Measurements from ENCODE around the gene PIP5KL1.
A peak's percentile ranks its signal among the peaks of the same experiment; 100 is the strongest.

The PIP5KL1 gene

DNA sequence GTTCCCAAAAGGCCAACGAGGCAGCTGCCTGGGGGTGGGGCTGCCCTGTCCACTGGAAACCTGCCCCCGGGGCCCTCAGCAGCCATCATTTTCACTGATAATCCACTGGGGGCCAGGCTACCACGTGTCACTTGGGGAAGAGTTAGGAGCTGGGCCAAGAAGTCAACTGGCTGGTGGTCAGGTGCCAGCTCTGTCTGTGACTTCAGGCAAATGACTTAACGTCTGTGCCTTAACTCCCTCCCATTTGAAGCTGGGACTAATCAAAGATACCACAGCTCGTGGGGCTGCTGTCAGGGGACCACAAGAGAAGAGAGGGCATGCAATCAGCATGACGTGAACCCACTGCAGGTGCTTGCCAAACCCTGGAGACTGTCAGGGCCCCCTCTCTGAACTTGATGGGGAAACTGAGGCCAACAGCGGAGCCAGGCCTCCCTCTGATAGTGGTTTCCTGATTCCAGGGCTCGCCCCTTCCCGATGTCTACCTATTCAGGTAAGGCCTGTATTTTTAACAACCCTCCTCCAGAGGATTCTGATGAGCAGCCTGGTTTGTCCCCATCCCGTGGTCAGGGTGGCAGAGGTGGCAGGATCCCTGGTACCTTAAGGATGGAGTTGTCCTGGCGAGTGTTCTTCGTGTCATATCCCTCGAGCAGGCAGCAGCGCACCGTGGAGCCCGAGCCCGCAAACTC, 19.4 kb upstream of the PIP5KL1 start:
- peak; percentile 72 to 76 for DNase-seq
- TF ChIP-seq GATA1 (IDR thresholded peaks at IDR 0.05; ENCODE audit: low read depth, low read length) (no peak), POLR2A (IDR thresholded peaks at IDR 0.05; ENCODE audit: low read length) (no peak)

- TF ChIP-seq GATA1 (IDR thresholded peaks at IDR 0.05; ENCODE audit: low read depth, low read length) = no peak
- TF ChIP-seq POLR2A (IDR thresholded peaks at IDR 0.05; ENCODE audit: low read length) = no peak
These were observed 17.5 kb upstream of the PIP5KL1 start for GRCh38 chr9:127947841-127948710.

GRCh38 chr9:127946728-127947127, 16.2 kb upstream of the PIP5KL1 start:
- TF ChIP-seq POLR2A (IDR thresholded peaks at IDR 0.05; ENCODE audit: low read length) = no peak
- peak; percentile 16 to 39 for DNase-seq

More at GRCh38 chr9:127947841-127948710, 17.5 kb upstream of the PIP5KL1 start:
- no peak for DNase-seq

- no peak for TF ChIP-seq POLR2A (IDR thresholded peaks at IDR 0.05; ENCODE audit: low read length)
- TF ChIP-seq GATA1 (IDR thresholded peaks at IDR 0.05; ENCODE audit: low read depth, low read length) = no peak
- no peak for DNase-seq
These were observed 15.4 kb upstream of the PIP5KL1 start for GRCh38 chr9:127945942-127946341.

GRCh38 chr9:127945338-127945737, 14.8 kb upstream of the PIP5KL1 start:
- no peak for DNase-seq
- TF ChIP-seq GATA1 (IDR thresholded peaks at IDR 0.05; ENCODE audit: low read depth, low read length) (no peak), POLR2A (IDR thresholded peaks at IDR 0.05; ENCODE audit: low read length) (no peak)

GRCh38 chr9:127944586-127945218, 14.1 kb upstream of the PIP5KL1 start:
- no peak for DNase-seq
- TF ChIP-seq GATA1 (IDR thresholded peaks at IDR 0.05; ENCODE audit: low read depth, low read length) = no peak
- no peak for TF ChIP-seq POLR2A (IDR thresholded peaks at IDR 0.05; ENCODE audit: low read length)

DNA sequence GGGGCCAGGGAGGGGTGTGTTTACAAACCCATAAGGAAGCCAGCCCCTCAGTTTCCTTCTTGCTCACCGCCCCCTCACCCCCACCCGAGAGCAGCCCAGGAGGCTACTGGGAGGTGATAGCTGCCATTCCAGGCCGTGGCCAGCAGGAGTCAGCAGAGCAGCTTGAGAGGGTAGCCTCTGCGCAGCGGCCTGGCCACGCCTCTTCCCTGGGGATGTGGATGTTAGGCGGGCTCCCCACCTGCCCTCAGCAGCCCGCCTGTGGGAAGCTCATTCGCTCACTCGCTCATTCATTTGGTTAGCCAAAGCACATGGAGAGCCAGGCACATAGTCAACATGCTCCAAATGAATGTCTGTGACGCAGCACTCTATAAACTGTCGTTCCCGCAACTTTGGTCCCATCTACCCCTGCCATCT, 13.2 kb upstream of the PIP5KL1 start:
- peak; percentile 79 to 88 for DNase-seq

DNA sequence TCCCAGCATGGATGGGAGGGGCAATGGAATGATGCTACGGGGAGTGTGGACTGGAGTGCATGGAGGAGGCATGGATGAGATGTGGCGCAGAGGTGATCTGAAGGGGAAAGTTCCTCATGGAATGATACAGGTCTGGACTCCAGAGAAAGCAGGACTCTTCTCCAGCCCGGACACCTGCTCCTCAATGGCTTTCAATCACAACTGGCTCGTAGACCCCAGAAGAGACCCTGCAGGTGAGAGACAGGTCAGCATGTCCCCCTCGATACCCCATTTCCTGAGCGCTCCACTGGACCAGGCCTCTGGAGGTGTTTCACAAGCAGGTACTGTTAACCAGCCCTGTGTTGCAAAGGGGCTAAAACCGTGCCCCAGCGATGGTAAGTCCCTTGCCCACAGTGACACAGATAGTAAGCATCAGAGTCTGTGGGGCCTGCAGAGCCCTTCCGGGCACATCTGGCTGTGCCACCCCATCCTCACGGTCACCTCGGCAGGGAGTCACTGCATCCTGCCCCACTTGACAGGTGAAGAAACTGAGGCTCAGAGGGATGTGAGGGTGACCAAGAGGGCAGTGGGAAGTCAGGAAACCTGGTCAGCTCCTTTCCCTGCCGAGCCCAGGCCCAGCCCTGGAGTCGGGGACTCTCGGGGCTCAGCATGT, 12.6 kb upstream of the PIP5KL1 start:
- DNase-seq = no peak
- TF ChIP-seq GATA1 (IDR thresholded peaks at IDR 0.05; ENCODE audit: low read depth, low read length) (no peak), POLR2A (IDR thresholded peaks at IDR 0.05; ENCODE audit: low read length) (no peak)

More for the DNA sequence above, 13.2 kb upstream of the PIP5KL1 start:
- TF ChIP-seq POLR2A (IDR thresholded peaks at IDR 0.05; ENCODE audit: low read length) (no peak), GATA1 (IDR thresholded peaks at IDR 0.05; ENCODE audit: low read depth, low read length) (no peak)

GRCh38 chr9:127942216-127943010, 11.8 kb upstream of the PIP5KL1 start:
- DNase-seq = peak; percentile 84 to 89
- TF ChIP-seq POLR2A (IDR thresholded peaks at IDR 0.05; ENCODE audit: low read length) = no peak
- no peak for TF ChIP-seq GATA1 (IDR thresholded peaks at IDR 0.05; ENCODE audit: low read depth, low read length)

- peak in 1 of 2 experiments; percentile 28 for DNase-seq
These were observed 11.3 kb upstream of the PIP5KL1 start for GRCh38 chr9:127941961-127942215.

GRCh38 chr9:127941062-127941960, 10.7 kb upstream of the PIP5KL1 start:
- peak; percentile 46 to 53 for DNase-seq
- TF ChIP-seq POLR2A (IDR thresholded peaks at IDR 0.05; ENCODE audit: low read length) (no peak), GATA1 (IDR thresholded peaks at IDR 0.05; ENCODE audit: low read depth, low read length) (no peak)

More at GRCh38 chr9:127941961-127942215, 11.3 kb upstream of the PIP5KL1 start:
- TF ChIP-seq POLR2A (IDR thresholded peaks at IDR 0.05; ENCODE audit: low read length) (no peak), GATA1 (IDR thresholded peaks at IDR 0.05; ENCODE audit: low read depth, low read length) (no peak)

DNA sequence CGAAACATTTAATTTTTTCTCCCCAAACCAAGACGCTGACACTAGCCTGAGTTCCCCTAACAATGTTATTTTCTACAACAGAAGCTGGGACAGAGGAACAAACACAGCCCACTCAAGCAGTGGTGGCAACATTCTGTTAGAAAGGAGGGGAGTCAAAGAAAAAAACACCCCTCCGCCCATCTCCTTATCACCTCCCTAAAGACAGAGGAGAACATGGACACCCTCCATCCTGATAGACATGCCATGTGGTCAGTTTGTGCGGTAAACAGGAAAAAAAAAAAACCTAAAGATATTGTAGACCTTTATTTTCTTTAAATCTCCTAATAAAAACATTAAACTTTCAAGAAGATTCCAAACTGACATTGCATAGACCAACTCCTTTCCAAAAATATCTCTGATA, 10.0 kb upstream of the PIP5KL1 start:
- DNase-seq = peak; percentile 72 to 85
- no peak for TF ChIP-seq POLR2A (IDR thresholded peaks at IDR 0.05; ENCODE audit: low read length)
- TF ChIP-seq GATA1 (IDR thresholded peaks at IDR 0.05; ENCODE audit: low read depth, low read length) = no peak
